ENCODE results near the gene DLG3.

- TF ChIP-seq CTCF (IDR thresholded peaks at IDR 0.05), result no peak
- no peak for TF ChIP-seq POLR2A (IDR thresholded peaks at IDR 0.05)
These were observed 90.6 kb downstream of the DLG3 start for GRCh38 chrX:70535198-70535597.

Measured in transverse colon (tissue), 3 donors.